ENCODE measurements around the gene RNASEH2C. TPM values are rescaled to one million over a fixed set of nuclear protein-coding genes. Genes with fewer than 3 reads are reported as not detected.

RNASEH2C gene
- total and polyA plus RNA-seq, 2 of the 4 experiments (the other 2 are of a cell fraction) = 34.8 to 40.0 TPM

DNA sequence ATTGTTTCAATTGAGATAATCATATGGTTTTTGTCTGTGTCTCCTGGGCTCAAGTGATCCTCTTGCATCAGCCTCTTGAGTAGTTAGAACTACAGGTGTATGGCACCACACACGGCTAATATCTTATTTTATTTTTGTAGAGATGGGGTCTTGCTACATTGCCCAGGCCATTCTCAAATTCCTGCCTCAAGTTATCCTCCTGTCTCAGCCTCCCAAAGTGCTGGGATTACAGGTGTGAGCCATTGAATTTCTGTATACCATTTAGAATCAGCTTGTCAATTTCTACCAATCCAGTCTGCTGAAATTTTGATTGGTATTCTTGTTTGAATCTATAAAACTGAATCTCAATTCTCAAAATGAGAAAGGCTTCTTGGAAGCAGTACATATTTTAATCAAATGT, 18.9 kb downstream of the RNASEH2C start:
- in situ Hi-C loops (cut with MboI; ENCODE audit: low sequenced_read_pairs) = no loop called here
- Histone ChIP-seq H3K27ac (ENCODE audit: insufficient read depth, low read length) (no peak overlapping the region), H3K27me3 (ENCODE audit: control insufficient read depth, insufficient read depth, low read length) (peaks cover 43% of the 10 kb centered on the region), H2BK5ac (ENCODE audit: low read depth, low read length, poor library complexity, severe bottlenecking) (no peak overlapping the region), H2BK20ac (ENCODE audit: low read depth, low read length) (no peak overlapping the region), H4K20me1 (ENCODE audit: insufficient read depth, low read length) (no peaks in the 10 kb centered on the region), H3K14ac (replicated peaks; ENCODE audit: low read depth, low read length) (no peak overlapping the region), H3K4me3 (ENCODE audit: insufficient read depth, low read depth, low read length) (no peak overlapping the region), H3K9me1 (ENCODE audit: insufficient read depth, low read length) (no peaks in the 10 kb centered on the region), H3K23ac (ENCODE audit: low read depth, low read length) (no peak overlapping the region), H4K8ac (ENCODE audit: low read depth in 2 of 2, low read length in 2 of 2) (no peak overlapping the region), H3K9me3 (ENCODE audit: control insufficient read depth, insufficient read depth, low read length) (no peaks in the 10 kb centered on the region), H2AK9ac (replicated peaks; ENCODE audit: low read depth, low read length, poor library complexity) (no peak overlapping the region), H3K4ac (ENCODE audit: low read depth, low read length) (no peak overlapping the region), H3K79me1 (ENCODE audit: low read depth in 1 of 2, low read length in 2 of 2) (no peaks in the 10 kb centered on the region), H3K56ac (ENCODE audit: extremely low read depth, insufficient read depth, low read length) (no peak overlapping the region), H2BK15ac (ENCODE audit: low read depth, low read length) (no peak overlapping the region), H2BK120ac (ENCODE audit: low read depth, low read length) (no peak overlapping the region), H3K4me2 (ENCODE audit: low read depth, low read length) (no peak overlapping the region), H3K9ac (ENCODE audit: low read depth, low read length) (no peak overlapping the region), H3K4me1 (ENCODE audit: control insufficient read depth, insufficient read depth, low read length) (no peaks in the 10 kb centered on the region), H3K18ac (ENCODE audit: low read depth, low read length) (no peak overlapping the region), H4K5ac (ENCODE audit: low read depth, low read length) (no peak overlapping the region), H3K36me3 (ENCODE audit: control insufficient read depth, insufficient read depth, low read length) (no peaks in the 10 kb centered on the region), H2AFZ (replicated peaks; ENCODE audit: low read length, poor library complexity) (no peak overlapping the region), H2AK5ac (ENCODE audit: low read depth, low read length) (no peak overlapping the region), H4K91ac (ENCODE audit: insufficient read depth, low read depth, low read length) (no peak overlapping the region)
- BruUV-seq (replicated peaks) = no TSS peak
- intact Hi-C loops (cut with micrococcal nuclease) = no loop called here
- no CpG with 5 or more reads among the region's 1 CpG for WGBS, 2 experiments (ENCODE audit: extremely low coverage in 2 of 2, insufficient read length in 1 of 2)
- no peak for TF ChIP-seq NFE2L2 (IDR thresholded peaks at IDR 0.05; ENCODE audit: low read depth, low read length)
- DNase-seq (no peak), ATAC-seq (ENCODE audit: low read depth) (no peak)
- POLR2A ChIA-PET (ENCODE audit: unreplicated experiment) = no interaction called here
- CTCF ChIA-PET = no interaction called here
- dilution Hi-C loops (cut with HindIII; ENCODE audit: low sequenced_read_pairs, unreplicated experiment) = no loop called here

Data from IMR-90 (cell line).